RWPE2 (cell line): ENCODE measurements around the gene SDC3.
A peak's percentile ranks its signal among the peaks of the same experiment; 100 is the strongest.

Experiments used
- ATAC-seq: fragments of 200-7000 bp; cut with Tn5 transposase; 3 replicates; pipeline ENCODE4 v1.9.1; 2021; ENCODE audit warnings: low read depth
- DNase-seq: peaks from one replicate; pipeline ENCODE4 v3.0.0-alpha.2; 2020; ENCODE audit warnings: low spot score
- H3K27ac ChIP-seq: fragments of 450-650 bp; 2 replicates; pipeline ENCODE4 v1.5.1; 2017; ENCODE audit warnings: mild to moderate bottlenecking; ENCODE audit not compliant: poor library complexity, severe bottlenecking
- H3K27me3 ChIP-seq: fragments of 250-450 bp; sonication (Bioruptor Pico); 2 replicates; pipeline ENCODE4 v1.5.1; 2021; ENCODE audit warnings: mild to moderate bottlenecking, moderate library complexity; ENCODE audit not compliant: insufficient read depth, poor library complexity, severe bottlenecking
- H3K36me3 ChIP-seq: fragments of 250-450 bp; sonication (Bioruptor Pico); 2 replicates; pipeline ENCODE4 v1.5.1; 2020; ENCODE audit warnings: low read depth, mild to moderate bottlenecking, moderate library complexity
- H3K4me1 ChIP-seq: fragments of 250-450 bp; sonication (Bioruptor Pico); 2 replicates; pipeline ENCODE4 v1.5.1; 2021; ENCODE audit warnings: mild to moderate bottlenecking, moderate library complexity; ENCODE audit not compliant: insufficient read depth, poor library complexity, severe bottlenecking
- H3K4me3 ChIP-seq: fragments of 250-450 bp; sonication (Bioruptor Pico); 2 replicates; pipeline ENCODE4 v1.5.1; 2021; ENCODE audit warnings: mild to moderate bottlenecking, moderate library complexity; ENCODE audit not compliant: severe bottlenecking
- H3K9me3 ChIP-seq: fragments of 250-450 bp; sonication (Bioruptor Pico); 2 replicates; pipeline ENCODE4 v1.5.1; 2021; ENCODE audit warnings: mild to moderate bottlenecking, moderate library complexity; ENCODE audit not compliant: severe bottlenecking
- TF ChIP-seq, protein P1 (sequence below): fragments of 450-650 bp; IDR thresholded peaks from one replicate; pipeline ENCODE4 v1.5.1; 2017; ENCODE audit warnings: mild to moderate bottlenecking, moderate library complexity; ENCODE audit not compliant: poor library complexity, severe bottlenecking

The SDC3 gene

DNA sequence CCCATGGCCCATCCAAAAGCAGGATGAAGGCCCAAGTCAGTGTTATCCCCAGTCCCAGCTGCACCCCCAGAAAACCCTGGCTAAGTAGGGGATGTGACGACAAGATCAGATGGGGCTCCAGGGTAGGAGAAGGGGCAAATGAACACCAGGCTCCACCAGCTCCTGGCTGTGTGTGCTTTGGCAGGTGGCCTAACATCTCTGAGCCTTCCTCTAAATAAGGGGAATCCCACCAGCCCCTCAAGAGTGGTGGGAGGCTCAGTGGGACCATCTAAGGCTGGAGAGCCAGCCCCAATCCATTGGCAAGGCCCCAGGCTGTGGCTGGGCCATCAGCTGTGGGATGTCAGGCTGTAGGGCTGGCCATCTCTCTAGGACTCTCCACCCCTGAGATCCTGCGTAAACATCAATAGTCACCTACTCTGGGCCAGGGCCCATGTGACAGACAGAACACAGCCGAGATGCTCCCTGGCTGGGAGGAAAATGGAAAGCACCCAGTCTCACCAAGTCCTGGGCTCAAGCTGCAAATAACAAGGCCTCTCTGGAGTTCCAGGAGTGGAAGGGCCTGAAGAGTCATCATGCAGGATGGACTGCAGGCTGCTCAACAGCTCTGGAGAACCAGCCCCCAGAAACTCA is 7.5 kb downstream of the SDC3 start:
- ATAC-seq = no peak
- Histone ChIP-seq H3K9me3 (no peaks in the 10 kb centered on the region), H3K4me1 (peaks cover 6% of the 10 kb centered on the region), H3K27ac (peak overlapping the region; percentile 27), H3K36me3 (no peaks in the 10 kb centered on the region), H3K27me3 (no peaks in the 10 kb centered on the region), H3K4me3 (no peak overlapping the region)
- no peak for DNase-seq
- TF ChIP-seq, protein P1, sequence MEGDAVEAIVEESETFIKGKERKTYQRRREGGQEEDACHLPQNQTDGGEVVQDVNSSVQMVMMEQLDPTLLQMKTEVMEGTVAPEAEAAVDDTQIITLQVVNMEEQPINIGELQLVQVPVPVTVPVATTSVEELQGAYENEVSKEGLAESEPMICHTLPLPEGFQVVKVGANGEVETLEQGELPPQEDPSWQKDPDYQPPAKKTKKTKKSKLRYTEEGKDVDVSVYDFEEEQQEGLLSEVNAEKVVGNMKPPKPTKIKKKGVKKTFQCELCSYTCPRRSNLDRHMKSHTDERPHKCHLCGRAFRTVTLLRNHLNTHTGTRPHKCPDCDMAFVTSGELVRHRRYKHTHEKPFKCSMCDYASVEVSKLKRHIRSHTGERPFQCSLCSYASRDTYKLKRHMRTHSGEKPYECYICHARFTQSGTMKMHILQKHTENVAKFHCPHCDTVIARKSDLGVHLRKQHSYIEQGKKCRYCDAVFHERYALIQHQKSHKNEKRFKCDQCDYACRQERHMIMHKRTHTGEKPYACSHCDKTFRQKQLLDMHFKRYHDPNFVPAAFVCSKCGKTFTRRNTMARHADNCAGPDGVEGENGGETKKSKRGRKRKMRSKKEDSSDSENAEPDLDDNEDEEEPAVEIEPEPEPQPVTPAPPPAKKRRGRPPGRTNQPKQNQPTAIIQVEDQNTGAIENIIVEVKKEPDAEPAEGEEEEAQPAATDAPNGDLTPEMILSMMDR = no peak

DNA sequence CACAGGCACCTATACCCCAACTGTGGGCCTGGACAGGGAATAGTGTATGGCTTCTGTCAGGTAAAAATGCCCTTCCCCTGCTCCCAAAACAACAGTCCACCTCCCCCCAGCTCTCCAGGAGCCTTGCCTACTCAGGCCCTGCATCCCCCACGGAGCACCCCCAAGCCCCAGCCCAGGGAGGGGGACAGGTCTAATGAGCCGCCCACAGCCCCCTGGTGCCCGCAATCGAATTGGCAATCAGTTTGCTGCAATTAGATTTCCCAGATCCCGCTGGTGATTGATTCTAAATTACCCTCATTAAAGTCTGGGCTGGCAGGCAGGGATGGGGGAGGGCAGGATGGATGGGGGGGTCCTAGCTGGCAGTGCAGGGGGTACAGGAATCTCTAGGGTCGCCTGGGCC is 8.1 kb downstream of the SDC3 start:
- ATAC-seq = no peak
- no peak for DNase-seq
- peaks cover 6% of the 10 kb centered on the region for H3K4me1 ChIP-seq
- TF ChIP-seq, protein P1 = no peak
- H3K36me3 ChIP-seq = no peaks in the 10 kb centered on the region
- H3K27me3 ChIP-seq = no peaks in the 10 kb centered on the region
- H3K27ac ChIP-seq = no peak overlapping the region
- no peaks in the 10 kb centered on the region for H3K9me3 ChIP-seq
- no peak overlapping the region for H3K4me3 ChIP-seq

DNA sequence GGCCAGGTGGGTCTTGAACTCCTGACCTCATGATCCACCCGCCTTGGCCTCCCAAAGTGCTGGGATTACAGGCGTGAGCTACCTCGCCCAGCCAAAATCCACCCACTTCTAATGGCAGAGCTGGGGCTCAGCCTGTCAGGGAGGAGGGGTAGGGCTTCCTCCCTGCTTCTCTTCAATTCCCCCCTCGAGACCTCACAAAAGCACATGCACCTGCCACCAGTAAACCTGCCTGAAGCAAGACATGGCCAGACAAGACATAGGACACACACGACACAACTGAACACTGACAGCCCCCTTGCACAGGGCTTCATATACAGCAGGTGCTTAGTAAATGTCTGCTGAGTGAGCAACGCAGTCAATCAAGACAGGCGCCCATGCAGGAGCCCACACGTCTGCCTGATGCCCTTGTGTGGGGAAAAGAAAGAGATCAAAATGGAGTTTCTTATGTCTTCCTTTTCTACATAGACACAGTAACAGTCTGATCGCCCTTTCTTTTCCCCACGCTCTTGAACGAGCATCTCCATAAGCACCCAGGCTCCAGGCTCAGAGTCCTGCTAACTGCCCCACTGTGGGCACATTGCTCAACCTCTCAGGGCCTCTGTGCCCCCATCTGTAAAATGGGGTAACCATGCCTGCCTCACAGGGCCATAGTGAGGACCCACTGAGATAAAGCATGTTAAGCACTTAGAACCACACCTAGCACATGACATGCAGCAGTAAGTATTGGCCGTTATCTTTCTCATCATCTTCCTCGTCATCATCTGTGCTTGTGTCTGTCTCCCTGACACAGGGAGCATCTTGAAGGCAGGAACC is 8.8 kb downstream of the SDC3 start:
- no peaks in the 10 kb centered on the region for H3K27me3 ChIP-seq
- H3K9me3 ChIP-seq = no peaks in the 10 kb centered on the region
- H3K27ac ChIP-seq = no peak overlapping the region
- H3K36me3 ChIP-seq = no peaks in the 10 kb centered on the region
- TF ChIP-seq, protein P1 = no peak
- H3K4me3 ChIP-seq = no peak overlapping the region
- ATAC-seq (no peak), DNase-seq (no peak)
- peaks cover 6% of the 10 kb centered on the region for H3K4me1 ChIP-seq

DNA sequence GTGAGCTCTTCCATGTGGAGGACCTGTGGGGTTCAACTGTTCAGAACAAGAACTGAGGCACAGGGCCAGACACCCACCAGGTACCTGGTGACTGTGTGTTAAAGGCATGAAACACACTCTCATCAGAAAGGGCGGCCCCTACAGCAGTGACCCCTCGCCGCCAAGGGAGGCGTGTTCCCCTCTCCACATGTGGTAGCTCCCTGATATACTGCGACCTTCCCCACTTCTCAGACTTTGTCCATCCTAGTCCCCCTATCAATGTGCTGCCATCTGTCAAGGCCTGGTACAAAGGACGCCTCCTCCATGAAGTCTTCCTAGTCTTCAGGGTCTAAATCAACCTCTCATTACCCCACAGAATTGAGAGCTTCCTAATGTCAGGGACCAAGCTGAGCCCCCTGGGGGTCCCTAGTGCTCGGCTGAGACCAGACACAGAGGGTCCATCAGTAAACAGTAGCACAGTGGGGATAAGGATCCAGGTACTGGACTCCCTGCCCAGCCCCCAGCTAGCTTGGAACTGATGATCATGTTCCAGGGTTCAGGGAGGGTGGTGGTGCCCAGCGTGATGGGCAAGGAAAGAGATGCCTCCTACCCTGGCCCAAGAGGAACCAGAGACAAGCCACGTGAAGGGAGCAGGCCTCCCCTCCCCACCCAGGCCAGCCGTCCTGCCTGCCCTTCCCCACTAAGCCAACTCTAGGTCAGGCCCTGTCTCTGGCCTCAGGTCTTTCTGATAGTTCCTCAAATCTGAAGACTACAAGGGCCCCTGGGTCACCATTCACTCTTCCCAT is 10.3 kb downstream of the SDC3 start:
- Histone ChIP-seq H3K36me3 (no peaks in the 10 kb centered on the region), H3K4me3 (no peak overlapping the region), H3K9me3 (no peaks in the 10 kb centered on the region), H3K27ac (no peak overlapping the region), H3K27me3 (no peaks in the 10 kb centered on the region), H3K4me1 (peaks cover 6% of the 10 kb centered on the region)
- TF ChIP-seq, protein P1 = no peak
- no peak for ATAC-seq
- DNase-seq = no peak
